Measurements from ENCODE around the gene AK2. TPM values are rescaled to one million over a fixed set of nuclear protein-coding genes. Genes with fewer than 3 reads are reported as not detected.

AK2 gene
- total and polyA plus RNA-seq, 10 of the 15 experiments (the other 5 are each of a cell fraction or from before 2014, with no cell fraction given), result 52.3 to 500 (median 278) TPM

DNA sequence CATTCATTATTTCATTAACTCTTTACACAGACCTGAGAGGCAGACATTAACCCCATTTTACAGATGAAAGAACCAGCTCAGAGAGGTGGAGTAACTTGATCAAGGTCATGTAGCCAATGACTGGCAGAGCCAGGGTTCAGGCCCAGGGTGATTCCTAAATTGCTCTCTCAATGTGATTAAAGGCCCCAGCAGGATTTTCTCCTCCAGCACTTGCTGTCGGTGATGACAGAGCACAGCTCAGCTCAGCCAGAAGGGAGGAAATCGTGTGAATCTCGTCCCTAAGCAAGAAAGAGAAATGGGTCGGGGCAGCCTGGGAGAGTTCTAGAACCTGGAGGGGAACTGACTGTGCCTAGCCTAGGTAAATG lies 52.6 kb downstream of the AK2 start (continued):
- TF ChIP-seq, protein P1, sequence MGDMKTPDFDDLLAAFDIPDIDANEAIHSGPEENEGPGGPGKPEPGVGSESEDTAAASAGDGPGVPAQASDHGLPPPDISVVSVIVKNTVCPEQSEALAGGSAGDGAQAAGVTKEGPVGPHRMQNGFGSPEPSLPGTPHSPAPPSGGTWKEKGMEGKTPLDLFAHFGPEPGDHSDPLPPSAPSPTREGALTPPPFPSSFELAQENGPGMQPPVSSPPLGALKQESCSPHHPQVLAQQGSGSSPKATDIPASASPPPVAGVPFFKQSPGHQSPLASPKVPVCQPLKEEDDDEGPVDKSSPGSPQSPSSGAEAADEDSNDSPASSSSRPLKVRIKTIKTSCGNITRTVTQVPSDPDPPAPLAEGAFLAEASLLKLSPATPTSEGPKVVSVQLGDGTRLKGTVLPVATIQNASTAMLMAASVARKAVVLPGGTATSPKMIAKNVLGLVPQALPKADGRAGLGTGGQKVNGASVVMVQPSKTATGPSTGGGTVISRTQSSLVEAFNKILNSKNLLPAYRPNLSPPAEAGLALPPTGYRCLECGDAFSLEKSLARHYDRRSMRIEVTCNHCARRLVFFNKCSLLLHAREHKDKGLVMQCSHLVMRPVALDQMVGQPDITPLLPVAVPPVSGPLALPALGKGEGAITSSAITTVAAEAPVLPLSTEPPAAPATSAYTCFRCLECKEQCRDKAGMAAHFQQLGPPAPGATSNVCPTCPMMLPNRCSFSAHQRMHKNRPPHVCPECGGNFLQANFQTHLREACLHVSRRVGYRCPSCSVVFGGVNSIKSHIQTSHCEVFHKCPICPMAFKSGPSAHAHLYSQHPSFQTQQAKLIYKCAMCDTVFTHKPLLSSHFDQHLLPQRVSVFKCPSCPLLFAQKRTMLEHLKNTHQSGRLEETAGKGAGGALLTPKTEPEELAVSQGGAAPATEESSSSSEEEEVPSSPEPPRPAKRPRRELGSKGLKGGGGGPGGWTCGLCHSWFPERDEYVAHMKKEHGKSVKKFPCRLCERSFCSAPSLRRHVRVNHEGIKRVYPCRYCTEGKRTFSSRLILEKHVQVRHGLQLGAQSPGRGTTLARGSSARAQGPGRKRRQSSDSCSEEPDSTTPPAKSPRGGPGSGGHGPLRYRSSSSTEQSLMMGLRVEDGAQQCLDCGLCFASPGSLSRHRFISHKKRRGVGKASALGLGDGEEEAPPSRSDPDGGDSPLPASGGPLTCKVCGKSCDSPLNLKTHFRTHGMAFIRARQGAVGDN (IDR thresholded peaks at IDR 0.05), result no peak
- TF ChIP-seq CHD2 (IDR thresholded peaks at IDR 0.05; ENCODE audit: borderline replicate concordance, low read depth, low read length), result no peak
- TF ChIP-seq POLR2AphosphoS5 (IDR thresholded peaks at IDR 0.05; ENCODE audit: low read length), result no peak
- TF ChIP-seq NFYB (IDR thresholded peaks at IDR 0.05; ENCODE audit: insufficient read depth, low read depth, low read length), result no peak
- TF ChIP-seq BACH1 (IDR thresholded peaks at IDR 0.05; ENCODE audit: borderline replicate concordance), result no peak
- TF ChIP-seq RELA (IDR thresholded peaks at IDR 0.05; ENCODE audit: borderline replicate concordance, partially characterized antibody), result no peak
- TF ChIP-seq, protein P2, sequence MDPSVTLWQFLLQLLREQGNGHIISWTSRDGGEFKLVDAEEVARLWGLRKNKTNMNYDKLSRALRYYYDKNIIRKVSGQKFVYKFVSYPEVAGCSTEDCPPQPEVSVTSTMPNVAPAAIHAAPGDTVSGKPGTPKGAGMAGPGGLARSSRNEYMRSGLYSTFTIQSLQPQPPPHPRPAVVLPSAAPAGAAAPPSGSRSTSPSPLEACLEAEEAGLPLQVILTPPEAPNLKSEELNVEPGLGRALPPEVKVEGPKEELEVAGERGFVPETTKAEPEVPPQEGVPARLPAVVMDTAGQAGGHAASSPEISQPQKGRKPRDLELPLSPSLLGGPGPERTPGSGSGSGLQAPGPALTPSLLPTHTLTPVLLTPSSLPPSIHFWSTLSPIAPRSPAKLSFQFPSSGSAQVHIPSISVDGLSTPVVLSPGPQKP (IDR thresholded peaks at IDR 0.05; ENCODE audit: low read depth, low read length), result no peak
- no peak for TF ChIP-seq HDAC2 (IDR thresholded peaks at IDR 0.05)
- TF ChIP-seq, protein P3, sequence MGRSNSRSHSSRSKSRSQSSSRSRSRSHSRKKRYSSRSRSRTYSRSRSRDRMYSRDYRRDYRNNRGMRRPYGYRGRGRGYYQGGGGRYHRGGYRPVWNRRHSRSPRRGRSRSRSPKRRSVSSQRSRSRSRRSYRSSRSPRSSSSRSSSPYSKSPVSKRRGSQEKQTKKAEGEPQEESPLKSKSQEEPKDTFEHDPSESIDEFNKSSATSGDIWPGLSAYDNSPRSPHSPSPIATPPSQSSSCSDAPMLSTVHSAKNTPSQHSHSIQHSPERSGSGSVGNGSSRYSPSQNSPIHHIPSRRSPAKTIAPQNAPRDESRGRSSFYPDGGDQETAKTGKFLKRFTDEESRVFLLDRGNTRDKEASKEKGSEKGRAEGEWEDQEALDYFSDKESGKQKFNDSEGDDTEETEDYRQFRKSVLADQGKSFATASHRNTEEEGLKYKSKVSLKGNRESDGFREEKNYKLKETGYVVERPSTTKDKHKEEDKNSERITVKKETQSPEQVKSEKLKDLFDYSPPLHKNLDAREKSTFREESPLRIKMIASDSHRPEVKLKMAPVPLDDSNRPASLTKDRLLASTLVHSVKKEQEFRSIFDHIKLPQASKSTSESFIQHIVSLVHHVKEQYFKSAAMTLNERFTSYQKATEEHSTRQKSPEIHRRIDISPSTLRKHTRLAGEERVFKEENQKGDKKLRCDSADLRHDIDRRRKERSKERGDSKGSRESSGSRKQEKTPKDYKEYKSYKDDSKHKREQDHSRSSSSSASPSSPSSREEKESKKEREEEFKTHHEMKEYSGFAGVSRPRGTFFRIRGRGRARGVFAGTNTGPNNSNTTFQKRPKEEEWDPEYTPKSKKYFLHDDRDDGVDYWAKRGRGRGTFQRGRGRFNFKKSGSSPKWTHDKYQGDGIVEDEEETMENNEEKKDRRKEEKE (IDR thresholded peaks at IDR 0.05), result no peak
- no peak for TF ChIP-seq CREM (IDR thresholded peaks at IDR 0.05; ENCODE audit: low read depth)
